CD4-positive, alpha-beta memory T cell (primary cell): Measurements from ENCODE around the gene FREY1. TPM values are rescaled to one million over a fixed set of nuclear protein-coding genes. Genes with fewer than 3 reads are reported as not detected.

ENCODE experiments used
- CTCF ChIA-PET: fragments of 350-600 bp; sonication (Branson Sonifier 250); formaldehyde crosslinking; loops from one replicate; lab custom pipeline; 2021; ENCODE audit warnings: inconsistent platforms; ENCODE audit not compliant: partially characterized antibody; lab: Charles Lee
- POLR2A ChIA-PET: fragments of 350-600 bp; sonication (Branson Sonifier 250); formaldehyde crosslinking; loops from one replicate; lab custom pipeline; 2021; ENCODE audit not compliant: partially characterized antibody; lab: Charles Lee
- DNase-seq, 5 donors: peaks; one replicate each; pipeline versions ENCODE4 v3.0.0 to v3.0.0-alpha.2; 2020 to 2022; ENCODE audit warnings: mixed read lengths in 1 of 5
- H3K27ac ChIP-seq: one replicate; pipeline ENCODE4 v1.7.0; 2013; ENCODE audit warnings: low read depth, low read length
- H3K27me3 ChIP-seq: 2 replicates; pipeline ENCODE4 v1.7.0; 2013; ENCODE audit warnings: mild to moderate bottlenecking, low read length, moderate library complexity; ENCODE audit not compliant: insufficient read depth
- H3K36me3 ChIP-seq: 2 replicates; pipeline ENCODE4 v1.7.0; 2013; ENCODE audit warnings: mild to moderate bottlenecking, low read length, moderate library complexity; ENCODE audit not compliant: insufficient read depth
- H3K4me1 ChIP-seq: 2 replicates; pipeline ENCODE4 v1.7.0; 2013; ENCODE audit warnings: mild to moderate bottlenecking, low read length, moderate library complexity; ENCODE audit not compliant: insufficient read depth
- H3K4me3 ChIP-seq, 2 donors: one replicate each; pipeline ENCODE4 v1.7.0; 2013; ENCODE audit warnings: low read length in 2 of 2, mild to moderate bottlenecking in 1 of 2
- H3K9me3 ChIP-seq, 2 donors: one replicate each; pipeline ENCODE4 v1.7.0; 2013; ENCODE audit warnings: low read length in 2 of 2, control low read depth in 1 of 2; ENCODE audit not compliant: control insufficient read depth in 1 of 2
- H3K27ac Mint-ChIP-seq, 7 donors: one replicate each; pipeline ENCODE4 v1.8.0; 2020 to 2021; ENCODE audit warnings: mixed read lengths in 7 of 7, mild to moderate bottlenecking in 6 of 7, inconsistent platforms in 3 of 7, moderate library complexity in 3 of 7
- H3K27me3 Mint-ChIP-seq, 2 donors: one replicate each; pipeline ENCODE4 v1.8.0; 2020 to 2021; ENCODE audit warnings: mixed read lengths in 2 of 2
- H3K36me3 Mint-ChIP-seq, 2 donors: one replicate each; pipeline ENCODE4 v1.8.0; 2020 to 2021; ENCODE audit warnings: mixed read lengths in 2 of 2, inconsistent platforms in 1 of 2, mild to moderate bottlenecking in 1 of 2
- H3K4me1 Mint-ChIP-seq, 4 donors: one replicate each; pipeline ENCODE4 v1.8.0; 2020 to 2021; ENCODE audit warnings: mixed read lengths in 4 of 4, mild to moderate bottlenecking in 1 of 4
- H3K4me3 Mint-ChIP-seq, 8 donors: one replicate each; pipeline ENCODE4 v1.8.0; 2020 to 2021; ENCODE audit warnings: mixed read lengths in 8 of 8, mild to moderate bottlenecking in 7 of 8, moderate library complexity in 6 of 8, inconsistent platforms in 3 of 8
- H3K9me3 Mint-ChIP-seq, 8 donors: one replicate each; pipeline ENCODE4 v1.8.0; 2020 to 2021; ENCODE audit warnings: mixed read lengths in 8 of 8, mild to moderate bottlenecking in 5 of 8, inconsistent platforms in 3 of 8, moderate library complexity in 1 of 8
- intact Hi-C: fragments of 100-400 bp; cut with micrococcal nuclease; formaldehyde crosslinking; loops from one replicate; pipeline ENCODE4 v1.15.1; 2023
- polyA plus RNA-seq, 2 donors: library from polyadenylated mRNA; unstranded; fragments of 300-500 nt; fragmentation: Illumina TruSeq; gene quantifications; one replicate each; pipeline ENCODE4 v1.2.3, GENCODE V29; 2021
- total RNA-seq, 2 experiments: library from RNA; stranded (reverse); gene quantifications; one replicate each; pipeline ENCODE4 v1.2.3, GENCODE V29; 2021

Gene FREY1
- total and polyA plus RNA-seq, 4 experiments from 2014 or later: 4.5 to 4.8 TPM; not detected in 2

- Mint-ChIP-seq H3K4me3 (no peak overlapping the region), H3K4me1 (peaks cover 0 to 11% (median 4%) of the 10 kb centered on the region in 4 donors), H3K27ac (peak overlapping the region in 2 of 7 donors; percentile 25 to 51), H3K9me3 (no peaks in the 10 kb centered on the region), H3K36me3 (peaks cover 66 to 81% of the 10 kb centered on the region in 2 donors), H3K27me3 (no peaks in the 10 kb centered on the region)
- Histone ChIP-seq H3K9me3 (no peaks in the 10 kb centered on the region), H3K27me3 (no peaks in the 10 kb centered on the region), H3K36me3 (peaks cover 84% of the 10 kb centered on the region), H3K27ac (no peak overlapping the region), H3K4me1 (no peaks in the 10 kb centered on the region), H3K4me3 (no peak overlapping the region)
- POLR2A ChIA-PET: no interaction called here
- no peak for DNase-seq
- intact Hi-C loops: no loop called here
- CTCF ChIA-PET: no interaction called here
These were observed 48.2 kb downstream of the FREY1 start for GRCh38 chr11:45858751-45859398.

GRCh38 chr11:45857961-45858474, 49.1 kb downstream of the FREY1 start:
- Histone ChIP-seq H3K4me3 (no peak overlapping the region), H3K27ac (no peak overlapping the region), H3K4me1 (no peaks in the 10 kb centered on the region), H3K9me3 (no peaks in the 10 kb centered on the region), H3K27me3 (no peaks in the 10 kb centered on the region), H3K36me3 (peaks cover 76% of the 10 kb centered on the region)
- Mint-ChIP-seq H3K36me3 (peaks cover 63 to 78% of the 10 kb centered on the region in 2 donors), H3K4me3 (no peak overlapping the region), H3K4me1 (peaks cover 0 to 12% (median 5%) of the 10 kb centered on the region in 4 donors), H3K27me3 (no peaks in the 10 kb centered on the region), H3K27ac (no peak overlapping the region), H3K9me3 (no peaks in the 10 kb centered on the region)
- DNase-seq: no peak
- ChIA-PET POLR2A (no interaction called here), CTCF (interaction anchor here (1.6 kb wide), 1 partner anchor 107 kb away, joined by 4 read pairs; no protein-coding TSS in a partner anchor)
- intact Hi-C loops: no loop called here

Other genes starting within 250 kb of the FREY1 start
- not detected for gene CHST1, start 241.6 kb downstream of the FREY1 start, total RNA-seq
- not detected for gene CHST1, start 241.6 kb downstream of the FREY1 start, polyA plus RNA-seq
- 10 to 100 TPM; 20.3 to 21.5 TPM for gene SLC35C1, start 102.1 kb downstream of the FREY1 start, total RNA-seq
- 10 to 100 TPM; 18.6 to 19.9 TPM for gene SLC35C1, start 102.1 kb downstream of the FREY1 start, polyA plus RNA-seq
- gene CRY2, start 59.8 kb downstream of the FREY1 start, total RNA-seq: 10 to 100 TPM; 66.0 to 67.4 TPM
- 10 to 100 TPM; 22.6 to 28.9 TPM for gene CRY2, start 59.8 kb downstream of the FREY1 start, polyA plus RNA-seq
- under 1 TPM; 0.73 to 0.86 TPM for gene MAPK8IP1, start 21.6 kb downstream of the FREY1 start, total RNA-seq
- under 1 TPM; 0.06 to 0.08 TPM for gene MAPK8IP1, start 21.6 kb downstream of the FREY1 start, polyA plus RNA-seq
- 10 to 100 TPM; 53.0 to 62.7 TPM for gene PEX16, start 10.6 kb upstream of the FREY1 start, total RNA-seq
- gene PEX16, start 10.6 kb upstream of the FREY1 start, polyA plus RNA-seq: 10 to 100 TPM; 49.6 to 71.5 TPM
- gene LARGE2, start 15.4 kb upstream of the FREY1 start, total RNA-seq: 1 to 10 TPM; 4.2 to 5.1 TPM
- gene LARGE2, start 15.4 kb upstream of the FREY1 start, polyA plus RNA-seq: 1 to 10 TPM; 3.1 to 8.6 TPM
- gene PHF21A, start 214.2 kb upstream of the FREY1 start, total RNA-seq: 10 to 100 TPM; 66.1 to 68.4 TPM
- gene PHF21A, start 214.2 kb upstream of the FREY1 start, polyA plus RNA-seq: 10 to 100 TPM in 1 of 2 donors, 1 to 10 TPM in 1; 3.7 to 19.6 TPM